Body of pancreas (tissue), 4 donors: ENCODE data around the gene ITGAV. TPM values are rescaled to one million over a fixed set of nuclear protein-coding genes. Genes with fewer than 3 reads are reported as not detected.

Experiments used
- ATAC-seq: fragments of 150-250 bp; one replicate; pipeline ENCODE4 v1.9.1; 2016
- DNase-seq, 4 donors: peaks; one replicate each; pipeline ENCODE4 v3.0.0-alpha.2; 2019
- H3K27ac ChIP-seq, 4 donors: fragments of 200-600 bp; sonication (generic); 1 replicate in 3 of 4; 2 replicates in 1 of 4; pipeline versions ENCODE4 v1.5.1 to v1.6.1; 2016 to 2019; ENCODE audit warnings: mild to moderate bottlenecking in 1 of 4, mixed read lengths in 1 of 4, moderate library complexity in 1 of 4
- H3K27me3 ChIP-seq, 2 donors: fragments of 200-600 bp; sonication (generic); one replicate each; pipeline ENCODE4 v1.6.0; 2016; ENCODE audit warnings: mild to moderate bottlenecking in 1 of 2
- H3K36me3 ChIP-seq, 2 donors: fragments of 200-600 bp; sonication (generic); replicated peaks in 1 of 2; 2 replicates each; pipeline ENCODE4 v1.5.1; 2016; ENCODE audit warnings: low read depth in 2 of 2; ENCODE audit not compliant: insufficient read depth in 1 of 2
- H3K4me1 ChIP-seq: fragments of 200-600 bp; sonication (generic); one replicate; pipeline ENCODE4 v1.6.0; 2016
- H3K4me3 ChIP-seq, 2 donors: fragments of 200-600 bp; sonication (generic); 1 replicate in 1 of 2; 2 replicates in 1 of 2; pipeline ENCODE4 v1.5.1; 2016 to 2019
- H3K9me3 ChIP-seq, 3 donors: fragments of 200-600 bp; sonication (generic); 1 replicate in 2 of 3; 2 replicates in 1 of 3; pipeline ENCODE4 v1.5.1; 2016
- CTCF ChIP-seq, 7 experiments: fragments of 450-650 bp in 4 of 7; fragments of 200-600 bp in 3 of 7; sonication (generic) in 3 of 7; IDR thresholded peaks; one replicate each; pipeline ENCODE4 v1.5.1; 2016 to 2019; ENCODE audit warnings: antibody characterized with exemption in 7 of 7
- POLR2A ChIP-seq, 3 donors: fragments of 450-650 bp; IDR thresholded peaks; one replicate each; pipeline ENCODE4 v1.6.1; 2016; ENCODE audit warnings: antibody characterized with exemption in 3 of 3, mild to moderate bottlenecking in 2 of 3
- WGBS, 2 donors: methylation state at CpG; one replicate each; pipeline ENCODE4 v1.1.5; 2017; 5-methylcytosine and 5-hydroxymethylcytosine counted together
- intact Hi-C: fragments of 100-400 bp; cut with DNase I; formaldehyde crosslinking; loops from one replicate; pipeline ENCODE4 v1.15.1; 2023
- total RNA-seq, 2 donors: library from RNA; depleted of rRNA; stranded (reverse); fragments of >200 nt; gene quantifications; one replicate each; pipeline ENCODE4 v1.1.0, GENCODE V29; 2016

ITGAV gene
- total RNA-seq, 2 donors from 2014 or later = 48.0 to 72.8 TPM

- peaks cover 5% of the 10 kb centered on the region for H3K4me1 ChIP-seq
- DNase-seq (peak in 1 of 4 donors; percentile 5), ATAC-seq (peak; percentile 93)
- no peaks in the 10 kb centered on the region for H3K36me3 ChIP-seq
- peak overlapping the region in 3 of 4 donors; percentile 15 to 74 (median 36) for H3K27ac ChIP-seq
- 54 to 62% methylated on average over 1 of the region's 1 CpG for WGBS, 2 donors
- H3K4me3 ChIP-seq = no peak overlapping the region
- intact Hi-C loops = no loop called here
- no peaks in the 10 kb centered on the region for H3K9me3 ChIP-seq
- TF ChIP-seq POLR2A (IDR thresholded peaks at IDR 0.05) (no peak), CTCF (IDR thresholded peaks at IDR 0.05) (no peak)
- H3K27me3 ChIP-seq = no peaks in the 10 kb centered on the region
Observed at GRCh38 chr2:186544255-186544675, 45.6 kb upstream of the ITGAV start.

- no peak overlapping the region for H3K27ac ChIP-seq
- WGBS, 2 donors = 0 to 3% methylated on average over 1 of the region's 1 CpG
- H3K36me3 ChIP-seq = no peaks in the 10 kb centered on the region
- TF ChIP-seq POLR2A (IDR thresholded peaks at IDR 0.05) = no peak
- TF ChIP-seq CTCF (IDR thresholded peaks at IDR 0.05) = no peak
- H3K27me3 ChIP-seq = no peaks in the 10 kb centered on the region
- no peak for DNase-seq
- H3K4me3 ChIP-seq = no peak overlapping the region
- H3K9me3 ChIP-seq = no peaks in the 10 kb centered on the region
- H3K4me1 ChIP-seq = peaks cover 5% of the 10 kb centered on the region
- intact Hi-C loops = no loop called here
- no peak for ATAC-seq
Observed at GRCh38 chr2:186546846-186547245, 43.0 kb upstream of the ITGAV start.

GRCh38 chr2:186551323-186552050, 38.4 kb upstream of the ITGAV start:
- ATAC-seq = no peak
- no peak overlapping the region for H3K4me3 ChIP-seq
- intact Hi-C loops = no loop called here
- TF ChIP-seq POLR2A (IDR thresholded peaks at IDR 0.05) = no peak
- no peak for TF ChIP-seq CTCF (IDR thresholded peaks at IDR 0.05)
- H3K27ac ChIP-seq = no peak overlapping the region
- WGBS, 2 donors = 76 to 78% methylated on average over 8 of the region's 8 CpGs
- no peaks in the 10 kb centered on the region for H3K36me3 ChIP-seq
- no peaks in the 10 kb centered on the region for H3K4me1 ChIP-seq
- H3K27me3 ChIP-seq = no peaks in the 10 kb centered on the region
- H3K9me3 ChIP-seq = no peaks in the 10 kb centered on the region
- no peak for DNase-seq

GRCh38 chr2:186554429-186554828, 35.4 kb upstream of the ITGAV start:
- ATAC-seq (no peak), DNase-seq (no peak)
- Histone ChIP-seq H3K4me3 (no peak overlapping the region), H3K27me3 (no peaks in the 10 kb centered on the region), H3K36me3 (no peaks in the 10 kb centered on the region), H3K4me1 (no peaks in the 10 kb centered on the region), H3K9me3 (no peaks in the 10 kb centered on the region), H3K27ac (no peak overlapping the region)
- intact Hi-C loops = no loop called here
- no peak for TF ChIP-seq POLR2A (IDR thresholded peaks at IDR 0.05)
- no peak for TF ChIP-seq CTCF (IDR thresholded peaks at IDR 0.05)
- WGBS, 2 donors = 61 to 77% methylated on average over 1 of the region's 1 CpG
